AG04449 (cell line): ENCODE results near the gene KIAA1958.

Source experiments
- CTCF ChIA-PET: fragments of 350-600 bp; formaldehyde crosslinking; extraction: SDS; loops from one replicate; lab custom pipeline; 2021; ENCODE audit warnings: antibody characterized with exemption; lab: Yijun Ruan, JAX
- POLR2A ChIA-PET: fragments of 400-600, 350-600 bp; formaldehyde crosslinking; extraction: SDS; loops from one replicate; lab custom pipeline; 2020; ENCODE audit warnings: antibody characterized with exemption, inconsistent platforms; lab: Yijun Ruan, JAX
- DNase-seq: peaks from one replicate; pipeline ENCODE4 v3.0.0-alpha.2; 2010; ENCODE audit warnings: low read depth, low spot score
- H3K4me3 ChIP-seq: 2 replicates; pipeline ENCODE4 v1.5.1; 2011; ENCODE audit warnings: low read depth, mild to moderate bottlenecking, control low read depth, low read length
- TF ChIP-seq, protein P1 (sequence below): IDR thresholded peaks from one replicate; pipeline ENCODE4 v1.5.1; 2011; ENCODE audit warnings: mild to moderate bottlenecking, moderate library complexity, low read length, control low read depth, inconsistent platforms; ENCODE audit not compliant: insufficient read depth; ENCODE audit errors: missing control alignments

Gene KIAA1958

DNA sequence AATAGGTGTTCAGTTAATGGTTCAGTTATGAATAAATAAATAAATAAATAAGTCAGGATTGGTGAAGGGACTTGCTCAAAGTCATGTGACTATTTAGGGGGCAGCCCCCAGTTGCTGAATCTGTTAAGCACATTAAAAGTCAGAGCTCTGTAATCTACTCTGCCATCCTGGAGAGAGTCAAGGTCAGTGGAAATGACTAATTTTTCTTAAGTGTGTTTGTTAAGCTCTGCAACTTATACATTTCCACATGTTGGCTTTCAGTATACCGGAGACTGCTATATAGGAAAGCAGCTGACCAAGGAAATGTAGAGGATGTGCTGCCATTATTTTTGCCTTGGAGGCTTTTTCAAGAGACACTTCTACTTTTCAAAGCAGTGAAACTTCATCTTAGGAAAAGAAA, 57.9 kb downstream of the KIAA1958 start:
- ChIA-PET POLR2A (interaction anchor here (0.6 kb wide), 1 partner anchor 33 kb away, joined by 3 read pairs; no protein-coding TSS in a partner anchor), CTCF (no interaction called here)
- no peak for DNase-seq
- no peak overlapping the region for H3K4me3 ChIP-seq
- TF ChIP-seq, protein P1, sequence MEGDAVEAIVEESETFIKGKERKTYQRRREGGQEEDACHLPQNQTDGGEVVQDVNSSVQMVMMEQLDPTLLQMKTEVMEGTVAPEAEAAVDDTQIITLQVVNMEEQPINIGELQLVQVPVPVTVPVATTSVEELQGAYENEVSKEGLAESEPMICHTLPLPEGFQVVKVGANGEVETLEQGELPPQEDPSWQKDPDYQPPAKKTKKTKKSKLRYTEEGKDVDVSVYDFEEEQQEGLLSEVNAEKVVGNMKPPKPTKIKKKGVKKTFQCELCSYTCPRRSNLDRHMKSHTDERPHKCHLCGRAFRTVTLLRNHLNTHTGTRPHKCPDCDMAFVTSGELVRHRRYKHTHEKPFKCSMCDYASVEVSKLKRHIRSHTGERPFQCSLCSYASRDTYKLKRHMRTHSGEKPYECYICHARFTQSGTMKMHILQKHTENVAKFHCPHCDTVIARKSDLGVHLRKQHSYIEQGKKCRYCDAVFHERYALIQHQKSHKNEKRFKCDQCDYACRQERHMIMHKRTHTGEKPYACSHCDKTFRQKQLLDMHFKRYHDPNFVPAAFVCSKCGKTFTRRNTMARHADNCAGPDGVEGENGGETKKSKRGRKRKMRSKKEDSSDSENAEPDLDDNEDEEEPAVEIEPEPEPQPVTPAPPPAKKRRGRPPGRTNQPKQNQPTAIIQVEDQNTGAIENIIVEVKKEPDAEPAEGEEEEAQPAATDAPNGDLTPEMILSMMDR, result no peak

DNA sequence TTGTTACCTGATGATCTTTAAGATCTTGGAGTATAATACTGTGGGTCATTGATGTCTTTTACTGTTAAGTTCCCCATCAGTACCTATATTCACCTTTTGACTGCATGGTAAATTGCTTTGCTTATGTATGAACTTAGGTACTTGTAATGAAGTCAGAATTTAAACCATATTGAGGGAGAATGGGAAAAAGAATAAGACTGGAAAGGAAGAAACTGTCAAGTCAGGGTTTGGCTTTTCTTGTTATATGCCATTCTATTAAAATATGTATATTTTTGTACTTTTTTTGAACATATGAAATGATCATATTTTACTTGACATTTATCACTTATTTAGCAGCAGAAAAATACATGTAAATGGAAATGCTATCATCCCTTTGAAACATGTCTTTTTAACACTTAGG, 58.6 kb downstream of the KIAA1958 start:
- no peak for DNase-seq
- ChIA-PET POLR2A (no interaction called here), CTCF (no interaction called here)
- no peak overlapping the region for H3K4me3 ChIP-seq
- TF ChIP-seq, protein P1, result no peak

DNA sequence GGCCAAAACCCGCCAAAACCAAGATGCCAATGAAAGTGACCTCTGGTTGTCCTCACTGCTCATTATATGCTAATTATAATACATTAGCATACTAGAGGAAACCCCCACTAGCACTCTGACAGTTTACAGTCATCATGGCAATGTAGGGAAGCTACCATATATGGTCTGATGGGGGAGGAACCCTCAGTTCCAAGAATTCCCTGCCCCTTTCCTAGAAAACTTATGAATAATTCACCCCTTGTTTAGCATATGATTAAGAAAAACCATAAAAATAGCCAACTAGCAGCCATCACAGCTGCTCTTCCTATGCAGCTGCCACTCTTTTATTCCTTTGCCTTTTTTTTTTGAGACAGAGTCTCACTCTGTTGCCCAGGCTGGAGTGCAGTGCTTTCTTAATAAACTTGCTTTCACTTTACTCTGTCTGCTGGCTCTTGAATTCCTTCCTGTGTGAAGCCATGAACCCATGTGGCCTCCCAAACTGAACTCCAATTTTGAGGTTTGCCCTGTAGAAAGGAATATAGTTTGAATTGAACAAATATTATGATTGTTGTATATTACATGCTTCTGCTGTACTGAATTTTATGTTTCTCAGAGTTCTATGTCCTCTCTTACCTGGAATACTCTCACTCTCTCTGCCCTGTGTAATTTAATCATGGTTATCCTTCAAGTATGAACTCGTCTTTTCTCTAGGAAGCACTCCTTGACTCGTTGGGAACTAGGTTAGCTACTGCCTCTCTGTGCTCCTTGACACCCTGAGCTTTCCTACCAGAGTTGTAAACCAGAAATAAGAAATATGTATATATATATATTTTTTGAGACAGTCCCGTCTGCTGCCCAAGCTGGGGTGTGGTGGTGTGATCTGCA, 59.8 kb downstream of the KIAA1958 start:
- no peak for DNase-seq
- ChIA-PET POLR2A (interaction anchor here (0.6 kb wide), 1 partner anchor 90 kb away, joined by 3 read pairs; no protein-coding TSS in a partner anchor), CTCF (interaction anchor here (0.7 kb wide), 1 partner anchor 128 kb away, joined by 3 read pairs; no protein-coding TSS in a partner anchor)
- TF ChIP-seq, protein P1, result no peak
- H3K4me3 ChIP-seq, result no peak overlapping the region

DNA sequence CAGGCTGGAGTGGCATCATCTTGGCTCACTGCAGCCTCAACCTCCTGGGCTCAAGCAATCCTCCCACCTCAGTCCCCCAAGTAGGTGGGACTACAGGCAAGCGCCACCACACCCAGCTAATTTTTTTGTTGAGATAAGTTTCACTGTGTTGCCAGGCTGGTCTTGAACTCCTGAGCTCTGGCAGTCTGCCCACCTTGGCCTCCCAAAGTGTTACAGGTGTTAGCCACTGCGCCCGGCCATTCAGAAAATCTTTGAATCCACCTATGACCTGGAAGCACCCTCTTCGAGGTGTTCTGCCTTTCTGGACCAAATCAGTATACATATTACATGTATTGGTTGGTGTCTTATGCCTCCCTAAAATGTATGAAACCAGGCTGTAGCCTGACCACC, 61.4 kb downstream of the KIAA1958 start:
- H3K4me3 ChIP-seq, result no peak overlapping the region
- DNase-seq, result no peak
- ChIA-PET POLR2A (no interaction called here), CTCF (interaction anchor here (0.6 kb wide), 1 partner anchor 189 kb away, joined by 3 read pairs; no protein-coding TSS in a partner anchor)
- TF ChIP-seq, protein P1, result no peak

DNA sequence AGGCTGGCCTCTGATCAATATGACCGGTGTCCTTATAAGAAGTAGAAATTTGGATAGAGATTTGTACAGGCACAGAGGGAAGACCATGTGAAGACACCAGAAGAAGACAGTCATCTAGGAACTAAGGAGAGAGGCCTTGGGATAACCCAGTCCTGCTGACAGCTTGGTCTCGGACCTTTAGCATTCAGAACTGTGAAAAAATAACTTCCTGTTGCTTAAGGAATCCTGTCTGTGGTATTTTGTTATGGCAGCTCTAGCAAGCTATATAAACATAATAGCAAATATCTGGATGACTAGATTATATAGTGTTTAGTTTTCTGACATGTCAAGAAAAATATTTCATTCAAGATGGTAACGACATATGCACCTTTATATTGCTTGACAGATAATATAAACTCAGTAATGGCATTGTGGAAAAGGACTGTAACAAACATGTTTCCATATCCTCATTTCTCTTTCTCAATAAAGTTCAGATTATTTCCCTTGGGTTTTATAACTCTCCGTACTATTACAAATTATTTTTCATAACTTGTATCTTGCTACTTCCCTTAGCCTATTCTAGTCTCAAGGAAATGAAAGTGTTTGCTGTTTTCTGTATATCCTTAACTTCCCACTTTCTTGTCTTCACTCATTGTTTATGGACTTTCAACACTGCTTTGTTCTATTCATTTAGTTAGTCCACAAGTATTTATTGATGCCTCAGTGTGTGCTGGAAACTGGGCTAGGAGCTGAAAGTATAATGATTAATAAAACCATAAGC, 62.4 kb downstream of the KIAA1958 start:
- POLR2A ChIA-PET, result no interaction called here

DNA sequence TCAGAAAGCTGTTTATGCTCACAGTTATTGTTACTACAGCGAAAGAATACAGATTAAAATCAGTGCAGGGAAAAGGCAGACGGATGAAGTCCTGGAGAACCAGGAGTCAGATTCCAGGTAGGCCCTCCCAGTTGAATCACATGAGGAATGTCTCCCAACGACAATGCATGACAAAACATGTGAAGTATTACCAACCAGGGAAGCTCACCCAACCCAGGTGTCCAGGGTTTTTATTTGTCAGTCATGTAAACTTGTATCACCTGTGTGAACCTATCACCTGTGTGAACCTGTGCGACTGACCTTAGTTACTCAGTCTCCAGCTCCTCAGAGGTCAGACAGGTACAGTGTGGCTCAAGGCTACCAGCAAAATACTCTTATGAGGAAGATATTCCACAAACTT, 63.9 kb downstream of the KIAA1958 start:
- CTCF ChIA-PET, result no interaction called here
- no peak overlapping the region for H3K4me3 ChIP-seq
- POLR2A ChIA-PET, result no interaction called here
- no peak for DNase-seq
- TF ChIP-seq, protein P1, result no peak

More for the DNA sequence above, 62.4 kb downstream of the KIAA1958 start:
- no peak for DNase-seq
- CTCF ChIA-PET, result no interaction called here
- TF ChIP-seq, protein P1, result no peak
- no peak overlapping the region for H3K4me3 ChIP-seq
